Thyroid gland (tissue), 4 donors: Measurements from ENCODE around the gene PUSL1. TPM values are rescaled to one million over a fixed set of nuclear protein-coding genes. Genes with fewer than 3 reads are reported as not detected.

Experiments
- DNase-seq, 2 donors: peaks; one replicate each; pipeline ENCODE4 v3.0.0-alpha.2; 2019
- H3K27ac ChIP-seq, 3 donors: fragments of 200-600 bp; sonication (generic); 1 replicate in 2 of 3; 2 replicates in 1 of 3; pipeline ENCODE4 v1.5.1; 2016 to 2019; ENCODE audit warnings: mild to moderate bottlenecking in 1 of 3, moderate library complexity in 1 of 3
- H3K27me3 ChIP-seq: fragments of 200-600 bp; sonication (generic); one replicate; pipeline ENCODE4 v1.5.1; 2019
- H3K36me3 ChIP-seq, 2 donors: fragments of 200-600 bp; sonication (generic); one replicate each; pipeline ENCODE4 v1.5.1; 2016 to 2019
- H3K4me1 ChIP-seq, 2 donors: fragments of 200-600 bp; sonication (generic); one replicate each; pipeline ENCODE4 v1.5.1; 2017 to 2019
- H3K4me3 ChIP-seq, 3 donors: fragments of 200-600 bp; sonication (generic); replicated peaks in 1 of 3; 1 replicate in 2 of 3; 2 replicates in 1 of 3; pipeline ENCODE4 v1.5.1; 2016; ENCODE audit warnings: mild to moderate bottlenecking in 1 of 3
- H3K9me3 ChIP-seq: fragments of 200-600 bp; sonication (generic); one replicate; pipeline ENCODE4 v1.5.1; 2017
- CTCF ChIP-seq, 6 experiments: fragments of 200-600 bp in 3 of 6; fragments of 450-650 bp in 3 of 6; sonication (generic) in 3 of 6; IDR thresholded peaks; one replicate each; pipeline ENCODE4 v1.5.1; 2016 to 2019; ENCODE audit warnings: antibody characterized with exemption in 6 of 6, mild to moderate bottlenecking in 2 of 6, inconsistent platforms in 1 of 6, moderate library complexity in 1 of 6
- POLR2A ChIP-seq, 2 donors: fragments of 450-650 bp; IDR thresholded peaks; one replicate each; pipeline ENCODE4 v1.6.1; 2017; ENCODE audit warnings: antibody characterized with exemption in 2 of 2, mild to moderate bottlenecking in 2 of 2, moderate library complexity in 1 of 2
- WGBS, 2 donors: methylation state at CpG; one replicate each; pipeline ENCODE4 v1.1.5; 2017; 5-methylcytosine and 5-hydroxymethylcytosine counted together
- intact Hi-C: fragments of 100-400 bp; cut with DNase I; formaldehyde crosslinking; loops from one replicate; pipeline ENCODE4 v1.15.1; 2023
- total RNA-seq, 4 donors: library from RNA; depleted of rRNA; stranded (reverse); fragments of >200 nt; gene quantifications; one replicate each; pipeline ENCODE4 v1.2.3, GENCODE V29; 2016

Gene PUSL1
- total RNA-seq, 4 donors from 2014 or later, result 24.0 to 41.4 (median 28.0) TPM

GRCh38 chr1:1282998-1283397, 25.4 kb upstream of the PUSL1 start:
- DNase-seq, result no peak
- intact Hi-C loops, result no loop called here
- 96 to 98% methylated on average over 8 to 12 of the region's 14 CpGs for WGBS, 2 donors

DNA sequence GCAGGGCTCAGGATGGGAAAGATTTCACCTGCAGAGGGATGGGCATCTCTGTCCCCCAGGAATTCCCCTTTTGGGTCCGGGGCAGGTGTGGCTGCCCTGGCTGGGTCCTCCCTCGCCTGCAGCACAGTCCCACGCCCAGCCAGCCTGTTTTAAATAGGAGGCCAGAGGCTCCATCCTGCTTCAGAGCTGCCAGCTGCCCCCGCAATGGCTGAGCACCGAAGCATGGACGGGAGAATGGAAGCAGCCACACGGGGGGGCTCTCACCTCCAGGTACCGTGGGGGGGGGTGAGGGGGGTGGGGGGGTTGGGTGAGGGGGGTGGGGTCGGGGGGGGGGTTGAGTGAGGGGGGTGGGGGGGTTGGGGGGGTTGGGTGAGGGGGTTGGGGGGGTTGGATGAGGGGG, 24.6 kb upstream of the PUSL1 start:
- H3K4me3 ChIP-seq, result no peak overlapping the region
- H3K27ac ChIP-seq, result no peak overlapping the region
- H3K9me3 ChIP-seq, result no peaks in the 10 kb centered on the region
- intact Hi-C loops, result no loop called here
- TF ChIP-seq CTCF (IDR thresholded peaks at IDR 0.05) (no peak), POLR2A (IDR thresholded peaks at IDR 0.05) (no peak)
- 14 to 17% methylated on average over 2 to 4 of the region's 9 CpGs for WGBS, 2 donors
- H3K4me1 ChIP-seq, result peaks cover 6 to 11% of the 10 kb centered on the region in 2 donors
- DNase-seq, result no peak
- H3K36me3 ChIP-seq, result no peaks in the 10 kb centered on the region
- no peaks in the 10 kb centered on the region for H3K27me3 ChIP-seq

More at GRCh38 chr1:1282998-1283397, 25.4 kb upstream of the PUSL1 start:
- no peaks in the 10 kb centered on the region for H3K9me3 ChIP-seq
- H3K4me1 ChIP-seq, result peaks cover 6 to 11% of the 10 kb centered on the region in 2 donors
- TF ChIP-seq CTCF (IDR thresholded peaks at IDR 0.05), result no peak
- no peak for TF ChIP-seq POLR2A (IDR thresholded peaks at IDR 0.05)
- no peak overlapping the region for H3K4me3 ChIP-seq
- no peak overlapping the region for H3K27ac ChIP-seq
- no peaks in the 10 kb centered on the region for H3K27me3 ChIP-seq
- no peaks in the 10 kb centered on the region for H3K36me3 ChIP-seq

- Histone ChIP-seq H3K27ac (no peak overlapping the region), H3K36me3 (no peaks in the 10 kb centered on the region), H3K4me3 (no peak overlapping the region), H3K4me1 (peaks cover 6 to 11% of the 10 kb centered on the region in 2 donors), H3K9me3 (no peaks in the 10 kb centered on the region), H3K27me3 (no peaks in the 10 kb centered on the region)
- TF ChIP-seq POLR2A (IDR thresholded peaks at IDR 0.05) (no peak), CTCF (IDR thresholded peaks at IDR 0.05) (no peak)
- 81 to 93% methylated on average over 17 to 19 of the region's 32 CpGs for WGBS, 2 donors
- DNase-seq, result no peak
- intact Hi-C loops, result no loop called here
These were observed 23.9 kb upstream of the PUSL1 start for GRCh38 chr1:1284221-1285101.

GRCh38 chr1:1285102-1285571, 23.3 kb upstream of the PUSL1 start:
- 95 to 100% methylated on average over 1 to 8 of the region's 22 CpGs for WGBS, 2 donors
- no peak overlapping the region for H3K27ac ChIP-seq
- no peaks in the 10 kb centered on the region for H3K36me3 ChIP-seq
- H3K4me1 ChIP-seq, result peaks cover 6 to 11% of the 10 kb centered on the region in 2 donors
- no peak for DNase-seq
- H3K27me3 ChIP-seq, result no peaks in the 10 kb centered on the region
- H3K4me3 ChIP-seq, result no peak overlapping the region
- no peaks in the 10 kb centered on the region for H3K9me3 ChIP-seq
- intact Hi-C loops, result no loop called here
- TF ChIP-seq POLR2A (IDR thresholded peaks at IDR 0.05) (no peak), CTCF (IDR thresholded peaks at IDR 0.05) (no peak)
